ENCODE results near the gene KCNG3. TPM values are rescaled to one million over a fixed set of nuclear protein-coding genes. Genes with fewer than 3 reads are reported as not detected.

KCNG3 gene
- total and polyA plus RNA-seq, 2 of the 13 experiments (the other 11 are each of a cell fraction or from before 2014, with no cell fraction given) = 2.8 to 4.8 TPM

GRCh38 chr2:42452545-42452944 is 41.2 kb downstream of the KCNG3 start:
- CTCF ChIA-PET (ENCODE audit: low intra/inter-chr PET ratio, low total read pairs) = no interaction called here
- no TSS peak for BruUV-seq (replicated peaks)

More at GRCh38 chr2:42452545-42452944, 41.2 kb downstream of the KCNG3 start:
- H3K4me1 ChIP-seq (ENCODE audit: insufficient read depth, low read length) = peaks cover 8% of the 10 kb centered on the region
- no peak overlapping the region for H3K4me2 ChIP-seq (ENCODE audit: low read depth, low read length)
- FAIRE-seq (no peak), ATAC-seq (no peak), DNase-seq (ENCODE audit: low spot score) (no peak)
- H2AFZ ChIP-seq (ENCODE audit: low read length) = no peak overlapping the region
- intact Hi-C loops (cut with micrococcal nuclease; ENCODE audit: unreplicated experiment) (no loop called here), in situ Hi-C loops (cut with HindIII; ENCODE audit: extremely low pct_ligation_motif_present, low pct_unique_long_range_greater_than_20kb) (no loop called here)
- no peak for TF ChIP-seq TFDP2 (CRISPR knock-in tag; IDR thresholded peaks at IDR 0.05)
- no peak for TF ChIP-seq BRCA1 (CRISPR knock-in tag; IDR thresholded peaks at IDR 0.05)
- no peak for TF ChIP-seq KAT7 (CRISPR knock-in tag; IDR thresholded peaks at IDR 0.05; ENCODE audit: borderline replicate concordance)
- TF ChIP-seq ONECUT2 (CRISPR knock-in tag; IDR thresholded peaks at IDR 0.05) = no peak
- no peak for TF ChIP-seq YEATS4 (CRISPR knock-in tag; IDR thresholded peaks at IDR 0.05; ENCODE audit: borderline replicate concordance)
- no peak for TF ChIP-seq BRF2 (CRISPR knock-in tag; IDR thresholded peaks at IDR 0.05)
- H3K9me3 ChIP-seq (ENCODE audit: low read length) = no peaks in the 10 kb centered on the region
- POLR2A ChIA-PET = no interaction called here
- H3K9ac ChIP-seq (ENCODE audit: insufficient read depth, low read depth, low read length) = no peak overlapping the region
- no peaks in the 10 kb centered on the region for H3K27me3 ChIP-seq (ENCODE audit: control insufficient read depth in 1 of 2, insufficient read depth in 2 of 2, low read length in 2 of 2)
- no peak overlapping the region for H3K27ac ChIP-seq (ENCODE audit: extremely low read length, insufficient read depth, low read length)
- H3K4me3 ChIP-seq (replicated peaks in 1 of 3; ENCODE audit: insufficient read depth in 1 of 3, low read depth in 2 of 3, low read length in 3 of 3) = no peak overlapping the region
- H3K36me3 ChIP-seq (replicated peaks in 1 of 2; ENCODE audit: control insufficient read depth in 1 of 2, insufficient read depth in 2 of 2, low read length in 2 of 2) = no peaks in the 10 kb centered on the region
- 97% methylated on average over 2 of the region's 2 CpGs for WGBS (ENCODE audit: low lambda C conversion rate)
- no peaks in the 10 kb centered on the region for H4K20me1 ChIP-seq (ENCODE audit: insufficient read depth, low read length)
- peaks cover 2% of the 10 kb centered on the region for H3K79me2 ChIP-seq (ENCODE audit: insufficient read depth, low read length)
